Keratinocyte (primary cell): ENCODE data around the gene KBTBD7. TPM values are rescaled to one million over a fixed set of nuclear protein-coding genes. Genes with fewer than 3 reads are reported as not detected.

Experiments
- DNase-seq: peaks from one replicate; pipeline ENCODE4 v3.0.0-alpha.2; 2011; ENCODE audit warnings: low read depth, missing footprints, low spot score
- FAIRE-seq: peaks from 2 replicates; lab custom pipeline; 2011; peaks lifted over from hg19 to GRCh38; lab: Jason Lieb, UNC
- H2AFZ ChIP-seq: 2 replicates; pipeline ENCODE4 v1.6.0; 2012; ENCODE audit warnings: low read length, control low read depth, inconsistent platforms; ENCODE audit not compliant: control insufficient read depth
- H3K27ac ChIP-seq: 2 replicates; pipeline ENCODE4 v1.5.1; 2011; ENCODE audit warnings: low read length; ENCODE audit not compliant: control insufficient read depth, insufficient read depth
- H3K27me3 ChIP-seq: 3 replicates; pipeline ENCODE4 v1.6.0; 2011; ENCODE audit warnings: low read length; ENCODE audit not compliant: control insufficient read depth, insufficient read depth; ENCODE audit errors: extremely low read depth
- H3K36me3 ChIP-seq, 2 experiments: 2 replicates in 1 of 2; 3 replicates in 1 of 2; pipeline ENCODE4 v1.5.1; 2011; ENCODE audit warnings: low read length in 2 of 2, mild to moderate bottlenecking in 1 of 2; ENCODE audit not compliant: control insufficient read depth in 2 of 2, insufficient read depth in 2 of 2; ENCODE audit errors: extremely low read depth in 1 of 2
- H3K4me1 ChIP-seq: 3 replicates; pipeline ENCODE4 v1.5.1; 2011; ENCODE audit warnings: low read length; ENCODE audit not compliant: control insufficient read depth, insufficient read depth; ENCODE audit errors: extremely low read depth
- H3K4me2 ChIP-seq: 3 replicates; pipeline ENCODE4 v1.6.0; 2011; ENCODE audit warnings: low read depth, low read length; ENCODE audit not compliant: control insufficient read depth, insufficient read depth; ENCODE audit errors: extremely low read depth
- H3K4me3 ChIP-seq, 3 experiments: fragments of 200-600 bp in 1 of 3; sonication (generic) in 1 of 3; 2 replicates in 2 of 3; 3 replicates in 1 of 3; pipeline ENCODE4 v1.5.1; 2011 to 2016; ENCODE audit warnings: low read length in 3 of 3, mild to moderate bottlenecking in 3 of 3, control low read depth in 2 of 3, inconsistent platforms in 1 of 3, low read depth in 1 of 3, mixed read lengths in 1 of 3, mixed run types in 1 of 3, moderate library complexity in 1 of 3; ENCODE audit not compliant: control insufficient read depth in 2 of 3, insufficient read depth in 2 of 3; ENCODE audit errors: extremely low read depth in 1 of 3
- H3K79me2 ChIP-seq: 2 replicates; pipeline ENCODE4 v1.6.0; 2012; ENCODE audit warnings: low read length; ENCODE audit not compliant: control insufficient read depth, insufficient read depth
- H3K9ac ChIP-seq: 3 replicates; pipeline ENCODE4 v1.6.0; 2011; ENCODE audit warnings: low read length; ENCODE audit not compliant: control insufficient read depth, insufficient read depth; ENCODE audit errors: extremely low read depth
- H3K9me1 ChIP-seq: 3 replicates; pipeline ENCODE4 v1.6.0; 2011; ENCODE audit warnings: low read length; ENCODE audit not compliant: control insufficient read depth, insufficient read depth; ENCODE audit errors: extremely low read depth
- H3K9me3 ChIP-seq: 2 replicates; pipeline ENCODE4 v1.5.1; 2012; ENCODE audit warnings: low read depth, low read length; ENCODE audit not compliant: control insufficient read depth
- H4K20me1 ChIP-seq: 3 replicates; pipeline ENCODE4 v1.6.0; 2011; ENCODE audit warnings: low read length; ENCODE audit not compliant: control insufficient read depth, insufficient read depth; ENCODE audit errors: extremely low read depth
- EZH2 ChIP-seq: IDR thresholded peaks from one replicate; pipeline ENCODE4 v1.6.1; 2012; ENCODE audit warnings: inconsistent platforms, mild to moderate bottlenecking, low read length, moderate library complexity
- dilution Hi-C: fragments of 300-500 bp; cut with MboI; formaldehyde crosslinking; loops from one replicate; pipeline ENCODE4 v1.7.0; 2020; ENCODE audit warnings: low sequenced_read_pairs; ENCODE audit not compliant: extremely low pct_ligation_motif_present
- polyA plus RNA-seq, 5 experiments: library from polyadenylated mRNA; depleted of rRNA in 3 of 5; stranded (reverse) in 3 of 5; stranded (forward) in 1 of 5; unstranded in 1 of 5; fragments of >200 nt; gene quantifications; 1 replicate in 1 of 5; 2 replicates in 3 of 5; 3 replicates in 1 of 5; pipeline versions ENCODE4 v1.2.1 to v1.2.3, GENCODE V29; 2011 to 2012; ENCODE audit warnings: missing spikeins in 2 of 5, low read depth in 1 of 5, low replicate concordance in 1 of 5
- TF ChIP-seq, protein P1 (sequence below), 3 experiments: IDR thresholded peaks in 1 of 3; conservative IDR thresholded peaks in 1 of 3; optimal IDR thresholded peaks in 1 of 3; 2 replicates in 2 of 3; 3 replicates in 1 of 3; pipeline versions ENCODE3 to v1.5.1; 2011; ENCODE audit warnings: low read length in 3 of 3, mild to moderate bottlenecking in 3 of 3, moderate library complexity in 2 of 3, control low read depth in 1 of 3, inconsistent platforms in 1 of 3; ENCODE audit not compliant: insufficient read depth in 2 of 3; ENCODE audit errors: extremely low read depth in 1 of 3

KBTBD7 gene
- polyA plus RNA-seq, 1 donor (not counting 4 experiments of a cell fraction or from before 2014, with no cell fraction given), result 2.8 TPM

DNA sequence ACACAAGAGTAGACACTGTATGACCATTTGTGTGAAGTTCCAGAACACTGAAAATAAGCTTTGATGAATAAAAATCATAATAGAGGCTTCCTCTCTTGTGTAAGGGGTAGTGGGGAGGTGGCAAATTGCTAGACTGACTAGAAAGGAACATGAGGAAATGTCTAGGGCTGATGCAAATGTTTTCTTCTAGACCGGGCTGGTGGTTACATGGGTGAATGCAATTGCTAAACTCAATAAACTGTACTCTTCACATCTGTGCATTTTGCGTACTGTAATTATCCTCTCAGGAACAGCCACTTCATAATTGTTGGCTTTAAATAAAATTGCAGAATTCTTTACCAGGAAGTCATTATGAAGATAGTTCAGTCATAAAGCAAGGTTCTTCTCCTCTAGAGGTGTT is 5.2 kb upstream of the KBTBD7 start:
- no peak for DNase-seq
- no peaks in the 10 kb centered on the region for H3K79me2 ChIP-seq
- no peak overlapping the region for H2AFZ ChIP-seq
- no peak overlapping the region for H3K9ac ChIP-seq
- H4K20me1 ChIP-seq, result no peaks in the 10 kb centered on the region
- FAIRE-seq, result no peak
- H3K9me1 ChIP-seq, result no peaks in the 10 kb centered on the region
- H3K9me3 ChIP-seq, result no peaks in the 10 kb centered on the region
- no peak overlapping the region for H3K27ac ChIP-seq
- no peak overlapping the region for H3K4me2 ChIP-seq
- H3K36me3 ChIP-seq, result no peaks in the 10 kb centered on the region
- TF ChIP-seq, protein P1, sequence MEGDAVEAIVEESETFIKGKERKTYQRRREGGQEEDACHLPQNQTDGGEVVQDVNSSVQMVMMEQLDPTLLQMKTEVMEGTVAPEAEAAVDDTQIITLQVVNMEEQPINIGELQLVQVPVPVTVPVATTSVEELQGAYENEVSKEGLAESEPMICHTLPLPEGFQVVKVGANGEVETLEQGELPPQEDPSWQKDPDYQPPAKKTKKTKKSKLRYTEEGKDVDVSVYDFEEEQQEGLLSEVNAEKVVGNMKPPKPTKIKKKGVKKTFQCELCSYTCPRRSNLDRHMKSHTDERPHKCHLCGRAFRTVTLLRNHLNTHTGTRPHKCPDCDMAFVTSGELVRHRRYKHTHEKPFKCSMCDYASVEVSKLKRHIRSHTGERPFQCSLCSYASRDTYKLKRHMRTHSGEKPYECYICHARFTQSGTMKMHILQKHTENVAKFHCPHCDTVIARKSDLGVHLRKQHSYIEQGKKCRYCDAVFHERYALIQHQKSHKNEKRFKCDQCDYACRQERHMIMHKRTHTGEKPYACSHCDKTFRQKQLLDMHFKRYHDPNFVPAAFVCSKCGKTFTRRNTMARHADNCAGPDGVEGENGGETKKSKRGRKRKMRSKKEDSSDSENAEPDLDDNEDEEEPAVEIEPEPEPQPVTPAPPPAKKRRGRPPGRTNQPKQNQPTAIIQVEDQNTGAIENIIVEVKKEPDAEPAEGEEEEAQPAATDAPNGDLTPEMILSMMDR (optimal IDR thresholded peaks at IDR 0.05 in 1 of 3, IDR thresholded peaks at IDR 0.05 in 1 of 3, conservative IDR thresholded peaks at IDR 0.05 in 1 of 3; ENCODE audit: extremely low read depth in 1 of 3, insufficient read depth in 2 of 3, low read length in 3 of 3), result no peak
- no peak for TF ChIP-seq EZH2
- dilution Hi-C loops, result no loop called here
- no peaks in the 10 kb centered on the region for H3K27me3 ChIP-seq
- H3K4me1 ChIP-seq, result no peaks in the 10 kb centered on the region
- H3K4me3 ChIP-seq, result no peak overlapping the region

DNA sequence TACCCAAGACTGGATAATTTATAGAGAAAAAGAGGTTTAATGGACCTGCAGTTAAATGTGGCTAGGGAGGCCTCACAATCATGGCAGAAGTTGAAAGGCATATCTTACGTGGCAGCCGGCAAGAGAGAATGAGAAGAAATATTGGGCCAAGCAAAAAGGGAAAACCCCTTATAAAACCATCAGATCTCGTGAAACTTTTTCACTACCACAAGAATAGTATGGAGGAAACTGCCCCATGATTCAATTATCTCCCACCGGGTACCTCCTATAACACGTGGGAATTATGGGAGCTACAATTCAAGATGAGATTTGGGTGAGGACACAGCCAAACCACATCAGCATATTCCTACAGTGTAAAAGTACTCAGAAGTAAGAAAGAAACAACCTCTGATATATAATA is 4.7 kb upstream of the KBTBD7 start:
- Histone ChIP-seq H4K20me1 (no peaks in the 10 kb centered on the region), H3K27me3 (no peaks in the 10 kb centered on the region), H2AFZ (no peak overlapping the region), H3K79me2 (no peaks in the 10 kb centered on the region), H3K4me3 (no peak overlapping the region), H3K9ac (no peak overlapping the region), H3K4me2 (no peak overlapping the region), H3K36me3 (no peaks in the 10 kb centered on the region), H3K27ac (no peak overlapping the region), H3K4me1 (no peaks in the 10 kb centered on the region), H3K9me3 (no peaks in the 10 kb centered on the region), H3K9me1 (no peaks in the 10 kb centered on the region)
- dilution Hi-C loops, result no loop called here
- no peak for FAIRE-seq
- no peak for TF ChIP-seq EZH2
- TF ChIP-seq, protein P1 (optimal IDR thresholded peaks at IDR 0.05 in 1 of 3, IDR thresholded peaks at IDR 0.05 in 1 of 3, conservative IDR thresholded peaks at IDR 0.05 in 1 of 3; ENCODE audit: extremely low read depth in 1 of 3, insufficient read depth in 2 of 3, low read length in 3 of 3), result no peak
- DNase-seq, result no peak
